Thyroid gland (tissue), 4 donors: ENCODE measurements around the gene MAP2K5. TPM values are rescaled to one million over a fixed set of nuclear protein-coding genes. Genes with fewer than 3 reads are reported as not detected.

ENCODE experiments used
- DNase-seq, 2 donors: peaks; one replicate each; pipeline ENCODE4 v3.0.0-alpha.2; 2019
- H3K27ac ChIP-seq, 3 donors: fragments of 200-600 bp; sonication (generic); 1 replicate in 2 of 3; 2 replicates in 1 of 3; pipeline ENCODE4 v1.5.1; 2016 to 2019; ENCODE audit warnings: mild to moderate bottlenecking in 1 of 3, moderate library complexity in 1 of 3
- H3K27me3 ChIP-seq: fragments of 200-600 bp; sonication (generic); one replicate; pipeline ENCODE4 v1.5.1; 2019
- H3K36me3 ChIP-seq, 2 donors: fragments of 200-600 bp; sonication (generic); one replicate each; pipeline ENCODE4 v1.5.1; 2016 to 2019
- H3K4me1 ChIP-seq, 2 donors: fragments of 200-600 bp; sonication (generic); one replicate each; pipeline ENCODE4 v1.5.1; 2017 to 2019
- H3K4me3 ChIP-seq, 3 donors: fragments of 200-600 bp; sonication (generic); replicated peaks in 1 of 3; 1 replicate in 2 of 3; 2 replicates in 1 of 3; pipeline ENCODE4 v1.5.1; 2016; ENCODE audit warnings: mild to moderate bottlenecking in 1 of 3
- H3K9me3 ChIP-seq: fragments of 200-600 bp; sonication (generic); one replicate; pipeline ENCODE4 v1.5.1; 2017
- POLR2A ChIP-seq, 2 donors: fragments of 450-650 bp; IDR thresholded peaks; one replicate each; pipeline ENCODE4 v1.6.1; 2017; ENCODE audit warnings: antibody characterized with exemption in 2 of 2, mild to moderate bottlenecking in 2 of 2, moderate library complexity in 1 of 2
- whole genome bisulfite sequencing, 2 donors: methylation state at CpG; one replicate each; pipeline ENCODE4 v1.1.5; 2017; 5-methylcytosine and 5-hydroxymethylcytosine counted together
- intact Hi-C: fragments of 100-400 bp; cut with DNase I; formaldehyde crosslinking; loops from one replicate; pipeline ENCODE4 v1.15.1; 2023
- total RNA-seq, 4 donors: library from RNA; depleted of rRNA; stranded (reverse); fragments of >200 nt; gene quantifications; one replicate each; pipeline ENCODE4 v1.2.3, GENCODE V29; 2016
- TF ChIP-seq, protein P1 (sequence below), 6 experiments: fragments of 200-600 bp in 3 of 6; fragments of 450-650 bp in 3 of 6; sonication (generic) in 3 of 6; IDR thresholded peaks; one replicate each; pipeline ENCODE4 v1.5.1; 2016 to 2019; ENCODE audit warnings: antibody characterized with exemption in 6 of 6, mild to moderate bottlenecking in 2 of 6, inconsistent platforms in 1 of 6, moderate library complexity in 1 of 6

MAP2K5 gene
- total RNA-seq, 4 donors from 2014 or later: 10.2 to 32.1 (median 15.9) TPM

DNA sequence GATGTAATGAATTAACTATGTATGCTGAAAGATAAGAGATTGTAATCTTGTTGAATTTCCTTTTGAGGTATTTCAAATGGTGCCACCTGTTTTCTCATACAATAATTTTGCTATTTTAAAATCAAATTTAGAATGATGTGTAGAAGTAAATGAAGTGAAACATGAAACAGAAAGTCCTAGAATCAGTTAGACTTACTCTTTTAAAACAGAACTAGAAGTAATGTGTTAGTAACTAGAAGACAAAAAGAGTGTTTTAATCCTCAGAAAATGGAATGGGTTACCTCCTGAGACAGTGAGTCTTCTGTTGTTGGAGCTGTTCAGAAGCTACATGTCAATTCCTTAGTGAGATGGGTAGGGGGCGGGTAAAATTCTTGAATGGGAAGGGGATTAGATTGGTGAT lies 8.1 kb upstream of the MAP2K5 start:
- Histone ChIP-seq H3K9me3 (no peaks in the 10 kb centered on the region), H3K27me3 (no peaks in the 10 kb centered on the region), H3K4me1 (no peaks in the 10 kb centered on the region), H3K27ac (no peak overlapping the region), H3K36me3 (no peaks in the 10 kb centered on the region), H3K4me3 (no peak overlapping the region)
- intact Hi-C loops: no loop called here
- no peak for DNase-seq
- no peak for TF ChIP-seq POLR2A (IDR thresholded peaks at IDR 0.05)
- TF ChIP-seq, protein P1, sequence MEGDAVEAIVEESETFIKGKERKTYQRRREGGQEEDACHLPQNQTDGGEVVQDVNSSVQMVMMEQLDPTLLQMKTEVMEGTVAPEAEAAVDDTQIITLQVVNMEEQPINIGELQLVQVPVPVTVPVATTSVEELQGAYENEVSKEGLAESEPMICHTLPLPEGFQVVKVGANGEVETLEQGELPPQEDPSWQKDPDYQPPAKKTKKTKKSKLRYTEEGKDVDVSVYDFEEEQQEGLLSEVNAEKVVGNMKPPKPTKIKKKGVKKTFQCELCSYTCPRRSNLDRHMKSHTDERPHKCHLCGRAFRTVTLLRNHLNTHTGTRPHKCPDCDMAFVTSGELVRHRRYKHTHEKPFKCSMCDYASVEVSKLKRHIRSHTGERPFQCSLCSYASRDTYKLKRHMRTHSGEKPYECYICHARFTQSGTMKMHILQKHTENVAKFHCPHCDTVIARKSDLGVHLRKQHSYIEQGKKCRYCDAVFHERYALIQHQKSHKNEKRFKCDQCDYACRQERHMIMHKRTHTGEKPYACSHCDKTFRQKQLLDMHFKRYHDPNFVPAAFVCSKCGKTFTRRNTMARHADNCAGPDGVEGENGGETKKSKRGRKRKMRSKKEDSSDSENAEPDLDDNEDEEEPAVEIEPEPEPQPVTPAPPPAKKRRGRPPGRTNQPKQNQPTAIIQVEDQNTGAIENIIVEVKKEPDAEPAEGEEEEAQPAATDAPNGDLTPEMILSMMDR (IDR thresholded peaks at IDR 0.05): no peak
- 94 to 100% methylated on average over 1 of the region's 1 CpG for WGBS, 2 donors

DNA sequence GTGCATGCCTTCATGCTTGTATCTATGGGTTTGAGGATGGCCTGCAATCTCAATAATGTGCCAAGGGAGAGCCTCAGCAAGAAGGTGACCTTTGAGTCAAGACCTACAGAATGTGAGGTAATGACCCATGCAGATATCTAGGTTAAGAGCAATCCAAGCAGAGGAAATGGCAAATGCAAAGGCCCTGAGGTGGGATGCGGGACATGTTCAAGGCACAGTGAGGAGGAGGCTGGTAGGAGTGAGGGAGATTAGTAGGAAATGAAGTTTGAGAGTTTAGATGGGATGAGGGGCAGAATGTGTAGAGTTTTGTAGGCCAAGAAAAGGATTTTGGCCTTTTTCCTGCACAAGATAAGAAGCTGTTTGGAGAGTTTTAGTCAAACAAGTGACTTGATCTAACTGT lies 4.7 kb upstream of the MAP2K5 start:
- DNase-seq: no peak
- Histone ChIP-seq H3K9me3 (no peaks in the 10 kb centered on the region), H3K27me3 (no peaks in the 10 kb centered on the region), H3K36me3 (no peaks in the 10 kb centered on the region), H3K27ac (no peak overlapping the region), H3K4me3 (no peak overlapping the region), H3K4me1 (peaks cover 5% of the 10 kb centered on the region in 2 donors)
- TF ChIP-seq, protein P1 (IDR thresholded peaks at IDR 0.05): no peak
- no peak for TF ChIP-seq POLR2A (IDR thresholded peaks at IDR 0.05)
- intact Hi-C loops: no loop called here
- WGBS, 2 donors: 96 to 100% methylated on average over 1 of the region's 1 CpG

GRCh38 chr15:67543348-67543718 lies 830 bp downstream of the MAP2K5 start:
- H3K9me3 ChIP-seq: no peaks in the 10 kb centered on the region
- DNase-seq: peak; percentile 28 to 36
- H3K36me3 ChIP-seq: no peaks in the 10 kb centered on the region
- peak overlapping the region; percentile 77 to 86 (median 85) for H3K27ac ChIP-seq
- peak overlapping the region; percentile 60 to 99 (median 70) for H3K4me3 ChIP-seq
- intact Hi-C loops: no loop called here
- WGBS, 2 donors: 36 to 40% methylated on average over 7 of the region's 7 CpGs
- H3K27me3 ChIP-seq: no peaks in the 10 kb centered on the region
- no peak for TF ChIP-seq POLR2A (IDR thresholded peaks at IDR 0.05)
- TF ChIP-seq, protein P1 (IDR thresholded peaks at IDR 0.05): no peak
- H3K4me1 ChIP-seq: peaks cover 12 to 16% of the 10 kb centered on the region in 2 donors

GRCh38 chr15:67544475-67544874 lies 2.0 kb downstream of the MAP2K5 start:
- Histone ChIP-seq H3K4me1 (peaks cover 12 to 16% of the 10 kb centered on the region in 2 donors), H3K27me3 (no peaks in the 10 kb centered on the region), H3K9me3 (no peaks in the 10 kb centered on the region), H3K27ac (no peak overlapping the region), H3K36me3 (no peaks in the 10 kb centered on the region), H3K4me3 (no peak overlapping the region)
- DNase-seq: no peak
- intact Hi-C loops: no loop called here
- 97 to 99% methylated on average over 3 of the region's 3 CpGs for WGBS, 2 donors
- no peak for TF ChIP-seq POLR2A (IDR thresholded peaks at IDR 0.05)
- TF ChIP-seq, protein P1 (IDR thresholded peaks at IDR 0.05): no peak

- no peak for DNase-seq
- Histone ChIP-seq H3K4me3 (no peak overlapping the region), H3K27ac (no peak overlapping the region), H3K36me3 (no peaks in the 10 kb centered on the region), H3K27me3 (no peaks in the 10 kb centered on the region), H3K9me3 (no peaks in the 10 kb centered on the region), H3K4me1 (peaks cover 12 to 16% of the 10 kb centered on the region in 2 donors)
- 61 to 77% methylated on average over 3 of the region's 3 CpGs for WGBS, 2 donors
- no peak for TF ChIP-seq POLR2A (IDR thresholded peaks at IDR 0.05)
- TF ChIP-seq, protein P1 (IDR thresholded peaks at IDR 0.05): no peak
- intact Hi-C loops: no loop called here
These were observed 3.4 kb downstream of the MAP2K5 start for GRCh38 chr15:67545864-67546263.
